HepG2 (cell line): ENCODE data around the gene MRM2. TPM values are rescaled to one million over a fixed set of nuclear protein-coding genes. Genes with fewer than 3 reads are reported as not detected.

Source experiments
- ATAC-seq: fragments of 200-7000 bp; cut with Tn5 transposase; 3 replicates; pipeline ENCODE4 v1.9.1; 2020; ENCODE audit warnings: mild to moderate bottlenecking, moderate library complexity
- BruUV-seq: library from RNA; stranded (reverse); fragments of 400-500 nt; replicated peaks from 2 replicates; lab custom pipeline; 2021; lab: Mats Ljungman, UMichigan
- CTCF ChIA-PET: fragments of 300-600 bp; formaldehyde crosslinking; extraction: SDS; loops from one replicate; lab custom pipeline; 2021; ENCODE audit warnings: low total read pairs, inconsistent platforms, low intra/inter-chr PET ratio; lab: Yijun Ruan, JAX
- POLR2A ChIA-PET: fragments of 350-600 bp; sonication (Branson Sonifier 250); formaldehyde crosslinking; loops from one replicate; lab custom pipeline; 2020; ENCODE audit warnings: antibody characterized with exemption, inconsistent platforms; lab: Yijun Ruan, JAX
- DNase-seq: peaks from one replicate; pipeline ENCODE4 v3.0.0-alpha.2; 2015; ENCODE audit warnings: low spot score
- FAIRE-seq: peaks from 3 replicates; lab custom pipeline; 2011; peaks lifted over from hg19 to GRCh38; lab: Jason Lieb, UNC
- H2AFZ ChIP-seq: one replicate; pipeline ENCODE4 v1.6.1; 2011; ENCODE audit warnings: low read length, inconsistent platforms
- H3K27ac ChIP-seq: fragments of 300-600 bp; 3 replicates; pipeline ENCODE4 v1.8.0; 2011; ENCODE audit warnings: mixed run types, mild to moderate bottlenecking, mixed read lengths, low read length, inconsistent platforms; ENCODE audit not compliant: insufficient read depth; ENCODE audit errors: extremely low read length
- H3K27me3 ChIP-seq, 2 experiments: fragments of 200-600 bp in 1 of 2; 2 replicates in 1 of 2; 3 replicates in 1 of 2; pipeline versions ENCODE4 v1.6.0 to v1.8.0; 2011; ENCODE audit warnings: low read length in 2 of 2, mild to moderate bottlenecking in 2 of 2, moderate library complexity in 2 of 2, inconsistent platforms in 1 of 2; ENCODE audit not compliant: insufficient read depth in 2 of 2, control insufficient read depth in 1 of 2
- H3K36me3 ChIP-seq, 2 experiments: fragments of 200-600 bp in 1 of 2; replicated peaks in 1 of 2; 2 replicates in 1 of 2; 3 replicates in 1 of 2; pipeline versions ENCODE4 v1.5.1 to v1.8.0; 2011; ENCODE audit warnings: low read length in 2 of 2, inconsistent platforms in 1 of 2; ENCODE audit not compliant: insufficient read depth in 2 of 2, control insufficient read depth in 1 of 2
- H3K4me1 ChIP-seq: 2 replicates; pipeline ENCODE4 v1.5.1; 2012; ENCODE audit warnings: low read length, inconsistent platforms; ENCODE audit not compliant: insufficient read depth
- H3K4me2 ChIP-seq: 2 replicates; pipeline ENCODE4 v1.6.0; 2011; ENCODE audit warnings: low read depth, low read length, inconsistent platforms
- H3K4me3 ChIP-seq, 3 experiments: fragments of 200-600 bp in 1 of 3; sonication (generic), shearing (Covaris generic) in 1 of 3; replicated peaks in 1 of 3; 2 replicates each; pipeline ENCODE4 v1.5.1; 2011 to 2016; ENCODE audit warnings: low read length in 3 of 3, inconsistent platforms in 2 of 3, low read depth in 2 of 3, mild to moderate bottlenecking in 2 of 3, control low read depth in 1 of 3, mixed read lengths in 1 of 3; ENCODE audit not compliant: insufficient read depth in 1 of 3
- H3K79me2 ChIP-seq: one replicate; pipeline ENCODE4 v1.6.1; 2011; ENCODE audit warnings: low read length, inconsistent platforms; ENCODE audit not compliant: insufficient read depth
- H3K9ac ChIP-seq: 2 replicates; pipeline ENCODE4 v1.6.0; 2011; ENCODE audit warnings: mild to moderate bottlenecking, low read depth, low read length, inconsistent platforms; ENCODE audit not compliant: insufficient read depth
- H3K9me3 ChIP-seq: 2 replicates; pipeline ENCODE4 v1.5.1; 2012; ENCODE audit warnings: mild to moderate bottlenecking, low read length
- H4K20me1 ChIP-seq: 2 replicates; pipeline ENCODE4 v1.6.0; 2011; ENCODE audit warnings: inconsistent platforms, mild to moderate bottlenecking, low read length, moderate library complexity; ENCODE audit not compliant: insufficient read depth
- ATF7 ChIP-seq, 2 experiments: fragments of 450-650 bp in 1 of 2; sonication (generic) in 1 of 2; formaldehyde crosslinking in 1 of 2; IDR thresholded peaks; 2 replicates each; pipeline versions ENCODE4 v1.4.0 to v1.6.1; 2016 to 2020; ENCODE audit warnings: antibody characterized with exemption in 1 of 2, mild to moderate bottlenecking in 1 of 2, missing genetic modification reagents in 1 of 2
- BCLAF1 ChIP-seq: fragments of 450-650 bp; IDR thresholded peaks from 2 replicates; pipeline ENCODE4 v1.6.1; 2017; ENCODE audit warnings: mild to moderate bottlenecking
- ERF ChIP-seq: IDR thresholded peaks from 2 replicates; pipeline ENCODE4 v1.6.1; 2018; ENCODE audit warnings: missing biosample characterization, missing genetic modification reagents
- HDAC1 ChIP-seq: sonication (generic); formaldehyde crosslinking; IDR thresholded peaks from 2 replicates; pipeline ENCODE4 v1.5.1; 2020; ENCODE audit warnings: mild to moderate bottlenecking, missing genetic modification reagents
- IRX3 ChIP-seq: sonication (generic); formaldehyde crosslinking; IDR thresholded peaks from 2 replicates; pipeline ENCODE4 v1.8.1; 2023; ENCODE audit warnings: mild to moderate bottlenecking, low read depth, missing genetic modification reagents, borderline replicate concordance
- NFYC ChIP-seq: IDR thresholded peaks from 2 replicates; pipeline ENCODE4 v1.6.1; 2016; ENCODE audit warnings: missing genetic modification reagents, missing compliant biosample characterization
- PATZ1 ChIP-seq: sonication (generic); formaldehyde crosslinking; IDR thresholded peaks from 2 replicates; pipeline ENCODE4 v1.4.0; 2020; ENCODE audit warnings: missing genetic modification reagents
- SUZ12 ChIP-seq: fragments of 150-350 bp; IDR thresholded peaks from 2 replicates; pipeline ENCODE4 v1.6.1; 2014; ENCODE audit warnings: low read depth, low read length
- TARDBP ChIP-seq: sonication (generic); formaldehyde crosslinking; IDR thresholded peaks from 2 replicates; pipeline ENCODE4 v1.8.0; 2022; ENCODE audit warnings: mild to moderate bottlenecking, missing genetic modification reagents
- ZNF382 ChIP-seq: sonication (generic); formaldehyde crosslinking; IDR thresholded peaks from 2 replicates; pipeline ENCODE4 v1.5.0; 2020; ENCODE audit warnings: missing genetic modification reagents, mild to moderate bottlenecking, borderline replicate concordance
- ZNF841 ChIP-seq: sonication (generic); formaldehyde crosslinking; IDR thresholded peaks from 2 replicates; pipeline ENCODE4 v1.8.1; 2023; ENCODE audit warnings: missing genetic modification reagents, borderline replicate concordance
- ZUFSP ChIP-seq: sonication (generic); formaldehyde crosslinking; IDR thresholded peaks from 2 replicates; pipeline ENCODE4 v1.9.0; 2021; ENCODE audit warnings: missing genetic modification reagents, mild to moderate bottlenecking, borderline replicate concordance
- WGBS: methylation state at CpG from one replicate; pipeline ENCODE4 v1.1.6; 2017; ENCODE audit warnings: low lambda C conversion rate; 5-methylcytosine and 5-hydroxymethylcytosine counted together
- in situ Hi-C: cut with HindIII; loops from 2 replicates; pipeline ENCODE4 v1.10.0; 2017; ENCODE audit warnings: low pct_unique_long_range_greater_than_20kb; ENCODE audit not compliant: extremely low pct_ligation_motif_present
- intact Hi-C: fragments of 100-400 bp; cut with micrococcal nuclease; formaldehyde crosslinking; loops from one replicate; pipeline ENCODE4 v1.10.0; 2022; ENCODE audit not compliant: unreplicated experiment
- polyA plus RNA-seq, 8 experiments: library from polyadenylated mRNA; depleted of rRNA in 3 of 8; stranded (reverse) in 7 of 8; unstranded in 1 of 8; fragments of >200 nt; fragmentation: Illumina TruSeq in 4 of 8; extraction: Trizol in 4 of 8; gene quantifications; 2 replicates each; pipeline versions ENCODE4 v1.2.1 to v1.2.3, GENCODE V29; 2011 to 2016; ENCODE audit warnings: low read depth in 4 of 8, missing spikeins in 1 of 8, mixed read lengths in 1 of 8; ENCODE audit not compliant: insufficient read depth in 1 of 8
- total RNA-seq, 5 experiments: library from RNA; depleted of rRNA; stranded (reverse); fragments of >200 nt; fragmentation: Illumina TruSeq; extraction: Trizol; gene quantifications; 2 replicates each; pipeline ENCODE4 v1.2.3, GENCODE V29; 2016; ENCODE audit warnings: low read depth in 1 of 5

MRM2 gene
- total and polyA plus RNA-seq, 2 of the 13 experiments (the other 11 are each of a cell fraction or from before 2014, with no cell fraction given), result 13.2 to 34.2 TPM

- no peak for DNase-seq
- Histone ChIP-seq H3K4me2 (no peak overlapping the region), H2AFZ (no peak overlapping the region), H4K20me1 (no peaks in the 10 kb centered on the region), H3K9me3 (no peaks in the 10 kb centered on the region), H3K36me3 (no peaks in the 10 kb centered on the region; a peak in 1 of 5 replicates), H3K4me1 (peaks cover 3% of the 10 kb centered on the region; the same call in 1 of the 2 replicates), H3K79me2 (peaks cover 17% of the 10 kb centered on the region), H3K27ac (no peak overlapping the region), H3K27me3 (no peaks in the 10 kb centered on the region), H3K4me3 (no peak overlapping the region), H3K9ac (no peak overlapping the region)
- CTCF ChIA-PET, result no interaction called here
- in situ Hi-C loops (no loop called here), intact Hi-C loops (no loop called here)
- ATAC-seq, result no peak
- no peak for TF ChIP-seq NFYC
- TF ChIP-seq ZNF841 (CRISPR knock-in tag), result no peak
- no peak for TF ChIP-seq IRX3 (CRISPR knock-in tag)
- no peak for TF ChIP-seq SUZ12
- TF ChIP-seq ATF7 (IDR thresholded peaks at IDR 0.05), result no peak
- TF ChIP-seq ATF7 (CRISPR knock-in tag; IDR thresholded peaks at IDR 0.05), result no peak
- TF ChIP-seq BCLAF1, result no peak
- no peak for TF ChIP-seq ERF (CRISPR knock-in tag)
- TF ChIP-seq PATZ1 (CRISPR knock-in tag), result no peak
- TF ChIP-seq HDAC1 (CRISPR knock-in tag), result no peak
- TF ChIP-seq TARDBP, result no peak
- no peak for TF ChIP-seq ZUFSP (CRISPR knock-in tag)
- no peak for TF ChIP-seq ZNF382 (CRISPR knock-in tag)
- FAIRE-seq, result no peak
- BruUV-seq, result no TSS peak
- POLR2A ChIA-PET, result no interaction called here
- 96% methylated on average over 13 of the region's 13 CpGs for WGBS
These were observed 47.6 kb upstream of the MRM2 start for GRCh38 chr7:2289621-2290020.
